ENCODE results near the gene IFITM1. TPM values are rescaled to one million over a fixed set of nuclear protein-coding genes. Genes with fewer than 3 reads are reported as not detected.
"Not testable (repeated sequence)": the region's sequence is repeated elsewhere in the genome, so short reads cannot be mapped to it uniquely, and the experiment has no call there.

Gene IFITM1
- total RNA-seq, 6 experiments from 2014 or later = 15.7 to 159 (median 72.5) TPM

GRCh38 chr11:359181-359714, 45.4 kb downstream of the IFITM1 start:
- ATAC-seq = no peak
- Histone ChIP-seq H3K27ac (no peak overlapping the region), H3K4me1 (peaks cover 0 to 15% (median 7%) of the 10 kb centered on the region in 4 donors), H3K36me3 (no peaks in the 10 kb centered on the region), H3K9me3 (no peaks in the 10 kb centered on the region), H3K4me3 (no peak overlapping the region), H3K27me3 (no peaks in the 10 kb centered on the region)
- 41% methylated on average over 2 of the region's 5 CpGs for WGBS (ENCODE audit: insufficient coverage, low coverage, low lambda C conversion rate, missing lambda C conversion rate)
- DNase-seq = peak in 2 of 3 donors; percentile 11 to 42
- intact Hi-C loops (cut with DNase I) = loop anchor here in 1 of 2 donors (5.0 kb wide), 1 partner anchor 147 kb away; no protein-coding TSS in a partner anchor
- TF ChIP-seq POLR2A (IDR thresholded peaks at IDR 0.05) (no peak), CTCF (IDR thresholded peaks at IDR 0.05) (no peak)

- H3K27ac ChIP-seq = no peak overlapping the region
- H3K4me3 ChIP-seq = no peak overlapping the region
- H3K27me3 ChIP-seq = no peaks in the 10 kb centered on the region
- no peak for ATAC-seq
- WGBS (ENCODE audit: insufficient coverage, low coverage, low lambda C conversion rate, missing lambda C conversion rate) = 66% methylated on average over 8 of the region's 22 CpGs
- H3K36me3 ChIP-seq = no peaks in the 10 kb centered on the region
- intact Hi-C loops (cut with DNase I) = loop anchor here in 1 of 2 donors (10.0 kb wide), 2 partner anchors 56 to 106 kb away; partner anchors contain the start of gene IFITM2
- TF ChIP-seq POLR2A (IDR thresholded peaks at IDR 0.05) (no peak), CTCF (IDR thresholded peaks at IDR 0.05) (no peak)
- peaks cover 0 to 2% (median under 1%) of the 10 kb centered on the region in 4 donors for H3K4me1 ChIP-seq
- peak in 1 of 3 donors; percentile 19 for DNase-seq
- no peaks in the 10 kb centered on the region for H3K9me3 ChIP-seq
Measured at GRCh38 chr11:360326-361280, 46.8 kb downstream of the IFITM1 start.

GRCh38 chr11:362642-363442, 49.0 kb downstream of the IFITM1 start:
- intact Hi-C loops (cut with DNase I) = loop anchor here in 1 of 2 donors (10.0 kb wide), 2 partner anchors 58 to 108 kb away; partner anchors contain the start of gene IFITM2
- Histone ChIP-seq H3K4me3 (no peak overlapping the region), H3K27me3 (peaks cover 0 to 4% of the 10 kb centered on the region in 2 donors), H3K27ac (no peak overlapping the region), H3K36me3 (no peaks in the 10 kb centered on the region), H3K9me3 (no peaks in the 10 kb centered on the region), H3K4me1 (no peaks in the 10 kb centered on the region)
- TF ChIP-seq CTCF (IDR thresholded peaks at IDR 0.05) = no peak
- TF ChIP-seq POLR2A (IDR thresholded peaks at IDR 0.05) = no peak
- no CpG with 5 or more reads among the region's 36 CpGs for WGBS (ENCODE audit: insufficient coverage, low coverage, low lambda C conversion rate, missing lambda C conversion rate)
- DNase-seq (peak in 1 of 3 donors; percentile 16), ATAC-seq (no peak)

GRCh38 chr11:363443-363805, 49.6 kb downstream of the IFITM1 start:
- H3K4me1 ChIP-seq, H3K27me3 ChIP-seq, H3K27ac ChIP-seq, H3K4me3 ChIP-seq, ATAC-seq, H3K9me3 ChIP-seq, H3K36me3 ChIP-seq: not testable (repeated sequence)
- WGBS (ENCODE audit: insufficient coverage, low coverage, low lambda C conversion rate, missing lambda C conversion rate) = 82% methylated on average over 4 of the region's 22 CpGs
- DNase-seq = peak in 1 of 3 donors; percentile 11
- intact Hi-C loops (cut with DNase I) = loop anchor here in 1 of 2 donors (10.0 kb wide), 2 partner anchors 59 to 109 kb away; partner anchors contain the start of gene IFITM2
